Astrocyte (in vitro differentiated cells and primary cell): ENCODE results near the gene CELF4.

Source experiments
- EZH2 ChIP-seq: IDR thresholded peaks from 2 replicates; pipeline ENCODE4 v1.6.1; 2012; ENCODE audit warnings: mild to moderate bottlenecking, low read length, inconsistent platforms; ENCODE audit not compliant: insufficient read depth
- TF ChIP-seq, protein P1 (sequence below): IDR thresholded peaks from 2 replicates; pipeline ENCODE4 v1.5.1; 2011; ENCODE audit warnings: low read depth, mild to moderate bottlenecking, inconsistent platforms, low read length, moderate library complexity; ENCODE audit not compliant: insufficient read depth

DNA sequence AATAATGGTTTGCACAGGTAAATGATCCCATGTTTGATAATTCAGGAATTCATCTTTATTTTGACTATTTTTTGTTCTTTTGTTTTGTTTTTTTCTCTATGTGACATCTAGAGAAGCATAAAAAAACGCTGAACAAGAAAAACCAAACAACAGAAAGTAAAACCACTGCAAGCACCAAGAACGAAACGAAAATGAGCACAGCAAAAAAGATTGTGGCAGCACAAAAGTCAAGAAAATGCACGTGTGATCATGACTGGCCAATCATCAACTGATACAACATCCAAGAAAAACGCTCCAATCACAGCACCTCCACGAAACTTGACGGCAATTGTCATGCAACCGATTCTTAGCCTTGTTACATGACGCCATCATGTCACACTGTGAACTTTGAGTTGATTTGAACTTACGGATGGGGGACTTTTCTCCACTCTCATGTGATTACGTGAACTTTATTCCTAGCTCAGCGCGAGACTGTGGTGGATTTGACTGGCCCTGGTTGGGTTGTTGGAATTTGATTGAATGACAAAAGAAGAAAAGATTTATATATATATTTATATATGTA, 318.7 kb downstream of the CELF4 start:
- no peak for TF ChIP-seq EZH2
- TF ChIP-seq, protein P1, sequence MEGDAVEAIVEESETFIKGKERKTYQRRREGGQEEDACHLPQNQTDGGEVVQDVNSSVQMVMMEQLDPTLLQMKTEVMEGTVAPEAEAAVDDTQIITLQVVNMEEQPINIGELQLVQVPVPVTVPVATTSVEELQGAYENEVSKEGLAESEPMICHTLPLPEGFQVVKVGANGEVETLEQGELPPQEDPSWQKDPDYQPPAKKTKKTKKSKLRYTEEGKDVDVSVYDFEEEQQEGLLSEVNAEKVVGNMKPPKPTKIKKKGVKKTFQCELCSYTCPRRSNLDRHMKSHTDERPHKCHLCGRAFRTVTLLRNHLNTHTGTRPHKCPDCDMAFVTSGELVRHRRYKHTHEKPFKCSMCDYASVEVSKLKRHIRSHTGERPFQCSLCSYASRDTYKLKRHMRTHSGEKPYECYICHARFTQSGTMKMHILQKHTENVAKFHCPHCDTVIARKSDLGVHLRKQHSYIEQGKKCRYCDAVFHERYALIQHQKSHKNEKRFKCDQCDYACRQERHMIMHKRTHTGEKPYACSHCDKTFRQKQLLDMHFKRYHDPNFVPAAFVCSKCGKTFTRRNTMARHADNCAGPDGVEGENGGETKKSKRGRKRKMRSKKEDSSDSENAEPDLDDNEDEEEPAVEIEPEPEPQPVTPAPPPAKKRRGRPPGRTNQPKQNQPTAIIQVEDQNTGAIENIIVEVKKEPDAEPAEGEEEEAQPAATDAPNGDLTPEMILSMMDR = no peak
